ENCODE measurements around the gene UQCR10. TPM values are rescaled to one million over a fixed set of nuclear protein-coding genes. Genes with fewer than 3 reads are reported as not detected.

UQCR10 gene
- total RNA-seq, 1 donor from 2014 or later: 77.4 TPM

DNA sequence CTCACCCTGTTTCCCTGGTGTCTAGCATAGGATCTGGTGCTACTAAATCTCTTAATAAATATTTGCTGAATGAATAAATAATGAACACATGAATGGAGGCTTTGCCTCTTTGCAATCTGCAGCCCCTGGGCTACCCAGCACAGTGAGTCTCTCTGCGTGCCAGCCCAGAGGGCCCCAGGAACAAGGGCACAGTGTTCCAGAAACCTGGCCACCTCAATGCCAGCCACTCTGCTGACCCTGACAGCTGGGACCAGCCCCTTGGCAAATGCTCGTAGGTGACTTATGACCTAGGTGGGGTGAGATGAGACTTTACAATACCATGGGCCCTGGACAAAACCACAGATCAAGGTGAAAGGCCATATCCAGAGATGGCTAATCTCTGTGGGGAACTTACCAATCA lies 31.6 kb downstream of the UQCR10 start:
- DNase-seq (ENCODE audit: extremely low spot score, unreplicated experiment): no peak
- peak overlapping the region; percentile 41 for H3K27ac Mint-ChIP-seq (ENCODE audit: unreplicated experiment)
- no peaks in the 10 kb centered on the region for H3K9me3 Mint-ChIP-seq (ENCODE audit: unreplicated experiment)
- no peaks in the 10 kb centered on the region for H3K27me3 Mint-ChIP-seq (ENCODE audit: unreplicated experiment)
- no peaks in the 10 kb centered on the region for H3K4me1 Mint-ChIP-seq (ENCODE audit: unreplicated experiment)
- no peak overlapping the region for H3K4me3 Mint-ChIP-seq (ENCODE audit: unreplicated experiment)
- H3K36me3 Mint-ChIP-seq (ENCODE audit: unreplicated experiment): peaks cover 31% of the 10 kb centered on the region
- TF ChIP-seq, protein P1, sequence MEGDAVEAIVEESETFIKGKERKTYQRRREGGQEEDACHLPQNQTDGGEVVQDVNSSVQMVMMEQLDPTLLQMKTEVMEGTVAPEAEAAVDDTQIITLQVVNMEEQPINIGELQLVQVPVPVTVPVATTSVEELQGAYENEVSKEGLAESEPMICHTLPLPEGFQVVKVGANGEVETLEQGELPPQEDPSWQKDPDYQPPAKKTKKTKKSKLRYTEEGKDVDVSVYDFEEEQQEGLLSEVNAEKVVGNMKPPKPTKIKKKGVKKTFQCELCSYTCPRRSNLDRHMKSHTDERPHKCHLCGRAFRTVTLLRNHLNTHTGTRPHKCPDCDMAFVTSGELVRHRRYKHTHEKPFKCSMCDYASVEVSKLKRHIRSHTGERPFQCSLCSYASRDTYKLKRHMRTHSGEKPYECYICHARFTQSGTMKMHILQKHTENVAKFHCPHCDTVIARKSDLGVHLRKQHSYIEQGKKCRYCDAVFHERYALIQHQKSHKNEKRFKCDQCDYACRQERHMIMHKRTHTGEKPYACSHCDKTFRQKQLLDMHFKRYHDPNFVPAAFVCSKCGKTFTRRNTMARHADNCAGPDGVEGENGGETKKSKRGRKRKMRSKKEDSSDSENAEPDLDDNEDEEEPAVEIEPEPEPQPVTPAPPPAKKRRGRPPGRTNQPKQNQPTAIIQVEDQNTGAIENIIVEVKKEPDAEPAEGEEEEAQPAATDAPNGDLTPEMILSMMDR (IDR thresholded peaks at IDR 0.05): no peak

DNA sequence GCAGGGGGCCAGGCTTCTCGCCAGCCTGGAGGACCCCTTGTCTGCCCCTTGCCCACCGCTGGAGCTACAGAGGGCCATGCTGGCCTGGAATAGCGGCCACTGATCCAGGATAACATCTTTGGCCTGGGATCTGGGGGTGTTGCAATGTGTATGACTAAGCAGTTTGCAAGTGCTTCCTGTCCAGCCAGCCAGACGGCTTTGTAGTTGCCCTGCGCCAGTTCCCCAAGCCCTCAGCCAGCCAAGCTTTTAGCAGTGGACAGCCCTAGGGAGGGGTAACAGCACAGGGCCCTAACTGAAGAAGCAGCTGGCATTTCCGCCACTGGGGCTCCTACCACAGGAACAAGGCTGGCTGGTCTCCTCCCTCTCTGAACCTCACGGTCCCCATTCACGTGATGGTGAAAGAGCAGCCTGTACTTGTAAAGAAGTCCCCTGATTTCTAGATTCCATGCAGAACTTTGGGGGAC lies 32.1 kb downstream of the UQCR10 start:
- Mint-ChIP-seq H3K27me3 (ENCODE audit: unreplicated experiment) (no peaks in the 10 kb centered on the region), H3K36me3 (ENCODE audit: unreplicated experiment) (peaks cover 31% of the 10 kb centered on the region), H3K9me3 (ENCODE audit: unreplicated experiment) (no peaks in the 10 kb centered on the region), H3K4me1 (ENCODE audit: unreplicated experiment) (no peaks in the 10 kb centered on the region), H3K27ac (ENCODE audit: unreplicated experiment) (no peak overlapping the region), H3K4me3 (ENCODE audit: unreplicated experiment) (no peak overlapping the region)
- no peak for DNase-seq (ENCODE audit: extremely low spot score, unreplicated experiment)
- TF ChIP-seq, protein P1 (IDR thresholded peaks at IDR 0.05): no peak

DNA sequence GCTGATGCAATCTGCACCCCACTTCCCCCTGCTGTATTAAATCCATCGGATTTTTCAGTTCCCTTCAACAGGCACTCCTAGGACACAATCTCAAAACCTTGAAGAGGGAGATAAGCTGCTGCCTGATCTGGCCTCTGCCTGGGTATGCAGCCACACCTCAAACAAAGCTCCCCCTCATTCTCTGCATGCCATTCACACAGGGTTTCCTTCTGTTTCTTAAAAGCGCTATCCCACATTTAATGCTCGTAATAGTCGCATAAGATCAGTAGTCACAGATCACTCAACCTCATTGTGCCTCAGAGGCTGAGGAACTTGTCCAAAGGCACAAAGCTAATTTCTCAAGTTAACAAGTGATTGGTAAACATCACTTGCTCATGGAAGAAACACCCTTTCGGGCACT lies 34.0 kb downstream of the UQCR10 start:
- no peak for DNase-seq (ENCODE audit: extremely low spot score, unreplicated experiment)

DNA sequence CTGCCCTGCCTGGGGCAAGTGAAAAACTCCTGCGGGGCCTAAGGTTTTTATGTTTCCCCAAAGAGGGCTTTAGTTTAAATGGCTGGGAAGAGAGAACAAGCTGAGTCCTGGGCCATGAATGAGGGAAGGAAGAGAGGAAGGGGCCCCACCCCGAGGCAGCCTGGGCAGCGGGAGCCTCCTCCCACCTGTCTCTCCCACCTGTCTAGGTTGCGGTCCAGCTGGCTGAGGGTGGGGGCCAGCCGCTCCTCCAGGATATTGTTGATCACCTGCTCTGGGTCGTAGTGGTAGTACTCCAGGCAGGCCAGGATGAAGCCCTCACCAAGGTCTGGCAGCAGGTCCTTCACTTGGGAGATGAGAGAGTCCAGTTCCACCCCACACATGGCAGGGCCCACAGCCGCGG lies 34.6 kb downstream of the UQCR10 start:
- no peak overlapping the region for H3K4me3 Mint-ChIP-seq (ENCODE audit: unreplicated experiment)
- H3K36me3 Mint-ChIP-seq (ENCODE audit: unreplicated experiment): peaks cover 39% of the 10 kb centered on the region
- TF ChIP-seq, protein P1 (IDR thresholded peaks at IDR 0.05): no peak
- H3K9me3 Mint-ChIP-seq (ENCODE audit: unreplicated experiment): no peaks in the 10 kb centered on the region
- no peaks in the 10 kb centered on the region for H3K27me3 Mint-ChIP-seq (ENCODE audit: unreplicated experiment)
- H3K4me1 Mint-ChIP-seq (ENCODE audit: unreplicated experiment): no peaks in the 10 kb centered on the region
- DNase-seq (ENCODE audit: extremely low spot score, unreplicated experiment): no peak
- H3K27ac Mint-ChIP-seq (ENCODE audit: unreplicated experiment): no peak overlapping the region

More for the DNA sequence above, 34.0 kb downstream of the UQCR10 start:
- Mint-ChIP-seq H3K4me1 (ENCODE audit: unreplicated experiment) (no peaks in the 10 kb centered on the region), H3K9me3 (ENCODE audit: unreplicated experiment) (no peaks in the 10 kb centered on the region), H3K27me3 (ENCODE audit: unreplicated experiment) (no peaks in the 10 kb centered on the region), H3K36me3 (ENCODE audit: unreplicated experiment) (peaks cover 40% of the 10 kb centered on the region), H3K27ac (ENCODE audit: unreplicated experiment) (no peak overlapping the region), H3K4me3 (ENCODE audit: unreplicated experiment) (no peak overlapping the region)
- TF ChIP-seq, protein P1 (IDR thresholded peaks at IDR 0.05): no peak

DNA sequence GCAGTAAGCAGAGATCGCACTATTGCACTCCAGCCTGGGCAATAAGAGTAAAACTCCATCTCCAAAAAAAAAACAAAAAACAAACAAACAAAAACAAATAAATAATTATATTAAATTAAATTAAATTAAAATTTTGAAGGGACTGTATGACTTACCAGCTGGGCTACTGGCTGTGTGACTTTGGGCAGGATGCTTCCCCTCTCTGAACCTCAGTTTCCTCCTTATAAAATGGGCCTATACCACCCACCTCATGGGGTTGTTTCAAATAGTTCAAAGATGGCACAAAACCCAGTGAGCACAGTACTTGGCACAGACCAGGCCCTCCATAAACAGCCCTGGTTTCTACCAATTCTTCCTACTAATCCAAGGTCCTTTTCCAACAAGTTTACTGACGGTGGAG lies 36.0 kb downstream of the UQCR10 start:
- no peaks in the 10 kb centered on the region for H3K4me1 Mint-ChIP-seq (ENCODE audit: unreplicated experiment)
- no peaks in the 10 kb centered on the region for H3K27me3 Mint-ChIP-seq (ENCODE audit: unreplicated experiment)
- H3K9me3 Mint-ChIP-seq (ENCODE audit: unreplicated experiment): no peaks in the 10 kb centered on the region
- no peak for DNase-seq (ENCODE audit: extremely low spot score, unreplicated experiment)
- TF ChIP-seq, protein P1 (IDR thresholded peaks at IDR 0.05): no peak
- no peak overlapping the region for H3K4me3 Mint-ChIP-seq (ENCODE audit: unreplicated experiment)
- H3K27ac Mint-ChIP-seq (ENCODE audit: unreplicated experiment): no peak overlapping the region
- peaks cover 44% of the 10 kb centered on the region for H3K36me3 Mint-ChIP-seq (ENCODE audit: unreplicated experiment)
